Measurements from ENCODE around the gene ERICH6B. TPM values are rescaled to one million over a fixed set of nuclear protein-coding genes. Genes with fewer than 3 reads are reported as not detected.

Gene ERICH6B
- total RNA-seq, 1 donor = not detected

DNA sequence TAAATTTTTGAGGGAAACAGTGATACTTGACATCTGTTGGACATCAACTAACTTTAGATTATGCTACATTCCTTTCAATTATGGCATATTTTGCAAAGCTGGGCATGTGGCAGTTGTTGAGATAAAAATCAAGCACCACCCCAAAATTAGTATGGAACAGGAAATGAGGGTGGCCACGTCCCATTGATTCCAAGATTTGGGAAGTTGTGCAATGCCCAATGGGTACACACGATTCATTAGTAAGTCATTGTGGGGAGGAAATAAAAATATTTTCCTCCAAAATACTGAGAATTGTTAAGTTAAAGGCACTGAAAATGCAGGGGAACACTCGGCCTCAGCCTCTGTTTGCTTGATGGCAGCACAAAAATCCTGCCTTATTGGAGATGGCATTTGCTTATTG lies 7.6 kb downstream of the ERICH6B start:
- DNase-seq (ENCODE audit: low read depth) = peak; percentile 10

DNA sequence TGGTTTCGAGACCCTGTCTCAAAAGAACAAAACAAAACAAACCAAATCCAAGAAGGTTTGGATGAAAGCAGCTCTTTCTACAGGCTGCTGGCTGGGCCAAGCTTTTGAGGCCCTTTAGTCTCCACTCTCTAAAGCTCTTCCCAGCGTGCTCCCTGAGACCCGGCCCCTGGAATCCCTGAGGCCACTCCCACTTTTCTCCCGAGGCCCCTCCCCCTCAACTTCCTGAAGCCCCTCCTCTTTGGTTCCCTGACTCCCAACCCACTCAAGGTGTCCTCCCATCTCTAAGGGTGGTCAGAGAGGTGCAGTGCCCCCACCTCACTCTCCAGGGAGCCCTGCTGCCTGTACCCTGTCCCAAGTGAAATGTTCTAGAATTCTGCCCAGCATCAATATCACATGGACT lies 10.6 kb downstream of the ERICH6B start:
- TF ChIP-seq, protein P1, sequence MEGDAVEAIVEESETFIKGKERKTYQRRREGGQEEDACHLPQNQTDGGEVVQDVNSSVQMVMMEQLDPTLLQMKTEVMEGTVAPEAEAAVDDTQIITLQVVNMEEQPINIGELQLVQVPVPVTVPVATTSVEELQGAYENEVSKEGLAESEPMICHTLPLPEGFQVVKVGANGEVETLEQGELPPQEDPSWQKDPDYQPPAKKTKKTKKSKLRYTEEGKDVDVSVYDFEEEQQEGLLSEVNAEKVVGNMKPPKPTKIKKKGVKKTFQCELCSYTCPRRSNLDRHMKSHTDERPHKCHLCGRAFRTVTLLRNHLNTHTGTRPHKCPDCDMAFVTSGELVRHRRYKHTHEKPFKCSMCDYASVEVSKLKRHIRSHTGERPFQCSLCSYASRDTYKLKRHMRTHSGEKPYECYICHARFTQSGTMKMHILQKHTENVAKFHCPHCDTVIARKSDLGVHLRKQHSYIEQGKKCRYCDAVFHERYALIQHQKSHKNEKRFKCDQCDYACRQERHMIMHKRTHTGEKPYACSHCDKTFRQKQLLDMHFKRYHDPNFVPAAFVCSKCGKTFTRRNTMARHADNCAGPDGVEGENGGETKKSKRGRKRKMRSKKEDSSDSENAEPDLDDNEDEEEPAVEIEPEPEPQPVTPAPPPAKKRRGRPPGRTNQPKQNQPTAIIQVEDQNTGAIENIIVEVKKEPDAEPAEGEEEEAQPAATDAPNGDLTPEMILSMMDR (IDR thresholded peaks at IDR 0.05; ENCODE audit: insufficient read depth, low read length) = no peak
- H3K4me3 ChIP-seq (ENCODE audit: low read depth, low read length) = no peak overlapping the region
- DNase-seq (ENCODE audit: low read depth) = no peak

More for the DNA sequence above, 7.6 kb downstream of the ERICH6B start:
- H3K4me3 ChIP-seq (ENCODE audit: low read depth, low read length) = no peak overlapping the region
- TF ChIP-seq, protein P1 (IDR thresholded peaks at IDR 0.05; ENCODE audit: insufficient read depth, low read length) = no peak

DNA sequence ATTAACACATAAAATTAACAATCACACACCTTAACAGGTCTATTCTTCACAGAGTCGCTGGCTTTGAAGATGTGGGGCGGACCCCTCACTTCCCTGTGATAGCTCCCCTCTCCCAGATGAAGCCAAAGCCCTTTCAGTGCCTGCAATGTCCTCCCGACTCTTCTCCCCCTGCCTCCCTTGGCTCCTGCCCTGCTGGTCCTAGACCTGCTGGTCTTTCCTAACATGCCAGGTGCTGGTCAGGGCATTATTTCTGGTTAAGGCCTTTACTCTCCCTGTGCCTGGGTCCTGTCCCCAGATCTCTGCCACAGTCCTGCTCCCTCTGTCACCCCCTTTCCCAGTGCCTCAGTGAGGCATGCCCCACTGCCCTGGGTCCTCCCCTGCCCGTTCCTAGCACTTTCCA lies 12.2 kb downstream of the ERICH6B start:
- DNase-seq (ENCODE audit: low read depth) = no peak
- TF ChIP-seq, protein P1 (IDR thresholded peaks at IDR 0.05; ENCODE audit: insufficient read depth, low read length) = no peak
- H3K4me3 ChIP-seq (ENCODE audit: low read depth, low read length) = no peak overlapping the region

DNA sequence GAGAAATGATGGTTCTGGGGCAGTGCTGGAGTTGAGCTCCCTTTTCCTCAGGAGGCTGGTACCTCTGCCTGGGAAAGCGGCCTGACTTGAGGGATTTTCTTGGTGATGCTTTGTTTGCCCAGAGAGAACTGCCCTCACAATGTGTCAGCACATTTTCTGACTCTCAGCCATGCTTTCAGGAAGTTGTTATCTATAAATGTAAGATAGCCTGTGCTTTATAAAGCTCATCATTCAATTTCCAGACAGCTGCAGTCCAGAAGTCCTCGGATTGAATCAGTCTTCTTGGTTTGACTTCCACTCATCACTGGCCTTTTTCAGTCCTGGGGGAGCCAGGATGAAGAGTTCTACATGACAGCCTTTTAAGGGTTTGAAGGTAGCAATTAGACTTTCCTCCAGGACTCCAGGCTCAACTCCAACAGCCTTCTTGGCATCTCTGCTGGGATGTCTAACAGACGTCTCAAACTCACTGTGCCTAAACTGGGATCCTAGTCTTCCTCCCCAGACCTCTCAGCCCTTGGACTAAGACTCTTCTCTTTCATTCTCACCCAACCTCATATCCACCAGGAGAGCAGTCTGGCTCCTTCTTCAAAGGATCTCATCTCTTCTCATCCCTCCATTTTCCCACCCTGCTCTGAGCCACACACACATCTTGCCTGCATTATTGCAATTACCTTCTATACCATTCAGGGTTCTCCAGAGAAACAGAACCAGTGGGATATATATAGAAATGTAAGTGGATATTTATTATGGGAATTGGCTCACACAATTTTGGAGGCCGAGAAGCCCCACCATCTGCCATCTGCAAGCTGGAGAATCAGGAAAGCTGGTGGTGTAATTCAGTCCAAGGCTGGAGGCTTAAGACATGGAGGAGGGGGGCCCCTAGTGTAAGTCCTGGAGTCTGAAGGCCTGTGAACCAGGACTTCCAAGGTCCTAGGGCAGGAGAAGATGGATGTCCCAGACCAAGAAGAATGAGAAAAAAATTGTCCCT lies 13.1 kb downstream of the ERICH6B start:
- H3K4me3 ChIP-seq (ENCODE audit: low read depth, low read length) = no peak overlapping the region
- TF ChIP-seq, protein P1 (IDR thresholded peaks at IDR 0.05; ENCODE audit: insufficient read depth, low read length) = no peak
- DNase-seq (ENCODE audit: low read depth) = peak; percentile 20

DNA sequence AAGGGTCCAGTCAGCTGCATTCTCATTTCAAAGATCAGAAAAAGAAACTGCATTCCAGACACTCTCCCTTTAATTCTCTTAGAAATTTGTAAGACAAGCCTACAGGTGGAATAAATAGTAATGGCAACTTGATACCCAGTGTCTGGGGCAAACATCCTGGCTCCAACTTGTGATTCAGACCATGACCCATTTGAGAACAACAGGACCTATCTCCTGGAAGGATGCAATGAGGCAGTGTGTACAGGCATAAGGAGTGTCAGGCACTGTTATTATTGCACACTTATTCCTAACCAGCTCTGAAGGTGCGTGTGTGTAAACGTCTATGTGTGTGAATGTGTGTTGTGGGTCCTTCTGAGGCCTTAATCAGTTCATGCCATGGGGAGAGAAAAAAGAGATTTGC lies 13.9 kb downstream of the ERICH6B start:
- TF ChIP-seq, protein P1 (IDR thresholded peaks at IDR 0.05; ENCODE audit: insufficient read depth, low read length) = no peak
- H3K4me3 ChIP-seq (ENCODE audit: low read depth, low read length) = no peak overlapping the region
- no peak for DNase-seq (ENCODE audit: low read depth)

DNA sequence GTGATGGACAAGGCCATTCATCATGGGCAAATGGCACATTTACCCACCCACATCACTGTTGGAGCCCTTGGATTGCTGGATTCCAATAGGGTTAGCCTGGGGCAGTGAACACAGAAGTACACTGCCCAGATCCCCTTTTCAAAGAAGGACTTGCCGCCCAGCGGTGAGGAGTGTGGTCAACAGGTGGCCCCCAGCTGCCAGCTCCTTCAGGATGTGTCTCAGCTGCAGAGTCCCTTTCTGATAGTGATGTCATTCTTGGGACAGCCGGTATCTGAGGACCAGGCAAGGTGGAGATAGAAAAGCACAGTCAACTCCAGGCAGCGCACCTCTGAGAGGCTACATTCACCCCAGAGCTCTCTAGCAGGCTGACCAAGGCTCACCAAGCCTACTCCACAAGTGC lies 16.9 kb downstream of the ERICH6B start:
- TF ChIP-seq, protein P1 (IDR thresholded peaks at IDR 0.05; ENCODE audit: insufficient read depth, low read length) = no peak
- DNase-seq (ENCODE audit: low read depth) = no peak
- no peak overlapping the region for H3K4me3 ChIP-seq (ENCODE audit: low read depth, low read length)
